HEK293T (cell line): ENCODE measurements around the gene ROPN1B.

ENCODE experiments used
- BHLHE40 ChIP-seq: fragments of 450-650 bp; IDR thresholded peaks from 2 replicates; pipeline ENCODE4 v1.6.1; 2016; ENCODE audit warnings: mild to moderate bottlenecking, moderate library complexity, borderline replicate concordance
- CTBP1 ChIP-seq: fragments of 450-650 bp; IDR thresholded peaks from 2 replicates; pipeline ENCODE4 v1.6.1; 2016; ENCODE audit warnings: borderline replicate concordance
- ELF4 ChIP-seq: fragments of 450-650 bp; IDR thresholded peaks from 2 replicates; pipeline ENCODE4 v1.6.1; 2017; ENCODE audit warnings: antibody characterized with exemption
- FOXA1 ChIP-seq: fragments of 450-650 bp; IDR thresholded peaks from 2 replicates; pipeline ENCODE4 v1.6.1; 2016; ENCODE audit warnings: mild to moderate bottlenecking
- FOXM1 ChIP-seq: fragments of 450-650 bp; IDR thresholded peaks from 2 replicates; pipeline ENCODE4 v1.6.1; 2017; ENCODE audit warnings: mild to moderate bottlenecking, borderline replicate concordance
- L3MBTL2 ChIP-seq: fragments of 450-650 bp; conservative IDR thresholded peaks from 2 replicates; pipeline ENCODE4 v1.6.1; 2016; ENCODE audit warnings: mild to moderate bottlenecking
- LEF1 ChIP-seq: fragments of 450-650 bp; IDR thresholded peaks from 2 replicates; pipeline ENCODE4 v1.6.1; 2017; ENCODE audit warnings: mild to moderate bottlenecking, borderline replicate concordance
- NFRKB ChIP-seq: fragments of 450-650 bp; IDR thresholded peaks from 2 replicates; pipeline ENCODE4 v1.6.1; 2016; ENCODE audit warnings: mild to moderate bottlenecking, moderate library complexity
- PKNOX1 ChIP-seq: fragments of 450-650 bp; IDR thresholded peaks from 2 replicates; pipeline ENCODE4 v1.6.1; 2016
- SP1 ChIP-seq: fragments of 450-650 bp; IDR thresholded peaks from 2 replicates; pipeline ENCODE4 v1.6.1; 2017
- SUZ12 ChIP-seq: fragments of 450-650 bp; IDR thresholded peaks from 2 replicates; pipeline ENCODE4 v1.6.1; 2016; ENCODE audit warnings: mild to moderate bottlenecking
- TARDBP ChIP-seq: fragments of 450-650 bp; IDR thresholded peaks from 2 replicates; pipeline ENCODE4 v1.6.1; 2016
- ZNF384 ChIP-seq: fragments of 450-650 bp; IDR thresholded peaks from 2 replicates; pipeline ENCODE4 v1.6.1; 2016

- TF ChIP-seq TARDBP, result no peak
- TF ChIP-seq CTBP1, result no peak
- TF ChIP-seq FOXM1, result no peak
- no peak for TF ChIP-seq ELF4
- TF ChIP-seq PKNOX1, result no peak
- TF ChIP-seq LEF1, result no peak
- no peak for TF ChIP-seq FOXA1
- TF ChIP-seq L3MBTL2, result no peak
- no peak for TF ChIP-seq SUZ12
- no peak for TF ChIP-seq SP1
- no peak for TF ChIP-seq BHLHE40
- TF ChIP-seq NFRKB, result no peak
- no peak for TF ChIP-seq ZNF384
Measured at GRCh38 chr3:126022741-126023359, 53.9 kb downstream of the ROPN1B start.
